Inferior parietal cortex (tissue), 1 donor: ENCODE data around the gene AFF1.

Experiments used
- DNase-seq: peaks from one replicate; pipeline ENCODE4 v3.0.0-alpha.2; 2016; ENCODE audit errors: extremely low spot score

Gene AFF1, protein sequence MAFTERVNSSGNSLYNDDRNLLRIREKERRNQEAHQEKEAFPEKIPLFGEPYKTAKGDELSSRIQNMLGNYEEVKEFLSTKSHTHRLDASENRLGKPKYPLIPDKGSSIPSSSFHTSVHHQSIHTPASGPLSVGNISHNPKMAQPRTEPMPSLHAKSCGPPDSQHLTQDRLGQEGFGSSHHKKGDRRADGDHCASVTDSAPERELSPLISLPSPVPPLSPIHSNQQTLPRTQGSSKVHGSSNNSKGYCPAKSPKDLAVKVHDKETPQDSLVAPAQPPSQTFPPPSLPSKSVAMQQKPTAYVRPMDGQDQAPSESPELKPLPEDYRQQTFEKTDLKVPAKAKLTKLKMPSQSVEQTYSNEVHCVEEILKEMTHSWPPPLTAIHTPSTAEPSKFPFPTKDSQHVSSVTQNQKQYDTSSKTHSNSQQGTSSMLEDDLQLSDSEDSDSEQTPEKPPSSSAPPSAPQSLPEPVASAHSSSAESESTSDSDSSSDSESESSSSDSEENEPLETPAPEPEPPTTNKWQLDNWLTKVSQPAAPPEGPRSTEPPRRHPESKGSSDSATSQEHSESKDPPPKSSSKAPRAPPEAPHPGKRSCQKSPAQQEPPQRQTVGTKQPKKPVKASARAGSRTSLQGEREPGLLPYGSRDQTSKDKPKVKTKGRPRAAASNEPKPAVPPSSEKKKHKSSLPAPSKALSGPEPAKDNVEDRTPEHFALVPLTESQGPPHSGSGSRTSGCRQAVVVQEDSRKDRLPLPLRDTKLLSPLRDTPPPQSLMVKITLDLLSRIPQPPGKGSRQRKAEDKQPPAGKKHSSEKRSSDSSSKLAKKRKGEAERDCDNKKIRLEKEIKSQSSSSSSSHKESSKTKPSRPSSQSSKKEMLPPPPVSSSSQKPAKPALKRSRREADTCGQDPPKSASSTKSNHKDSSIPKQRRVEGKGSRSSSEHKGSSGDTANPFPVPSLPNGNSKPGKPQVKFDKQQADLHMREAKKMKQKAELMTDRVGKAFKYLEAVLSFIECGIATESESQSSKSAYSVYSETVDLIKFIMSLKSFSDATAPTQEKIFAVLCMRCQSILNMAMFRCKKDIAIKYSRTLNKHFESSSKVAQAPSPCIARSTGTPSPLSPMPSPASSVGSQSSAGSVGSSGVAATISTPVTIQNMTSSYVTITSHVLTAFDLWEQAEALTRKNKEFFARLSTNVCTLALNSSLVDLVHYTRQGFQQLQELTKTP

DNA sequence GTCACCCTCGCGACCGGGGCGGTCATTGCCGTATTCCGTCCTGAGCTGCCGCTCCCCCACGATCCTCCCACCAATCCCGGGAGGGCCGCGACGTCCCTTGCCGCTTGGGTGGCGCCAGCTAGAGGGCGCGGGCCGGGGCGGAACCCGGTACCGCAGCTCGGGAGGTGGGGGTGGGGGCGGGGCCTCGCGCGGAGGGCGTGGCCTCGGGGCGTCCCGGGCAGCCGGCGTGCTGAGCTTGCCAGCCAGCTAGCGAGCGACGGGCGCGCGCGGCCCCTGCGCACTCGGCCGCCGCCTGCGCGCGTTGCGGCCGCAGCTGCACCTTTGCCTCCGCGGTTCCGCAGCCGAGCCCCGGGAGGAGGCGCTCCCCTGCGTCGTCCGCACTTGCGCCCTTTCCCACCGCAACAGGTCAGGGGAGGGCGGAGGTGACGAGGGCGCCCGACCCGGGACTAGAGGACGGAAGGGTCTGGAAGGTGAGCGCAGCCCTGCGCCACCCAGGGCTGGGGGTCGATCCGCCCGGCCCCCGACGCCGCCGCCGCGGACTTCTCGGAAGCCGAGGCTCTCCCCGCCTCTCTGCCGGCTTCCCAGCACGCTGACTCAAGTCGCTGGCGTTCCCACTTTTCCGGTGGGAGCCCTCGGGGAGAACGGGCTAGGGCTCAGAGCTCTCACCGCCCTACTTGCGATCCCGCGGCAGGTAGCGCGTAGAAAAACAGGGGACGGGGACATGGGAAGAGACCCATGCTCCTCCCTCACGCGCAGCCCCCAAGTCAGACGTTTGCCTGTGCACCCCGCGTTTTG, at the start of gene AFF1:
TSS of gene AFF1 (plus strand) at position 241 of the 795 bp plus-strand sequence. CDS start 13,523 bp downstream, outside the sequence.
- peak; percentile 86 for DNase-seq

- no peak for DNase-seq
Observed at GRCh38 chr4:86890790-86891189, 44.0 kb upstream of the AFF1 start.

- DNase-seq: peak; percentile 45
Observed at GRCh38 chr4:86891762-86892635, 42.8 kb upstream of the AFF1 start, which contains the start of gene C4orf36. C4orf36 (minus strand) TSS chr4:86892422; CDS start chr4:86891520, 902 bp downstream.

DNA sequence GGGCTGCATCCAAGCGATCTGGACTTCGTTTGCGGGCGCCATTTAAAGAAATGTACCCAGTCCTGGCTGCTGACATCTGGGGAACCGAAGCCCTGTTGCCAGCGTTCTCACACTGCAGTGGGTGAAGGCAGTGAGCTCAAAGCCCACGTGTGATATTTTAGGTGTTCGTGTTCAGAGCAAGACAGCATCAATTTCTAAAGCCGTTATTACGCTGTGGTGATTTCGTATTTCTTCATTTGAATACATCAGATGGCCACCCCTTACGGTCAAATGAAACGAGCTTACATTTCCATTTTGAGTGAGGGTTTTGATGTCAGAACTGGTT, 42.2 kb upstream of the AFF1 start:
- DNase-seq: peak; percentile 61

GRCh38 chr4:86893136-86893535, 41.7 kb upstream of the AFF1 start:
- no peak for DNase-seq

DNA sequence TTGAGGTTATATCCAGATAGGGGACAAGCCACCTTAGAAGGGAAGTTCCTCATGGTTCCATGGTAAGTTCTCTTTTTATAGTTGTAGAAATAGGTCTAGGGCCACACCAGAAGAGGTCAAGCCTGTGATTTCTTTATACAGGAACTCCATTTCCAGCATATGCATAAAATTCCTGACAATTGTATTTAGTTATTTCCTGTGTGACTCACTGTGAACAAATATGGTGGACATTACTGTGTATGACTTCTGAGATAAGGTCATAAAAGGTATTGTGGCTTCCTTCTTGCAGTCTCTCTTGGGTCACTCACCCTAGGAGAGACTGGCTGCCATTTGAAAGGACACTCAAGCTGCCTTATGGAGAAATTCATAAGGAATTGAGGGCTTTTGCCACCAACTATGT, 40.4 kb upstream of the AFF1 start:
- no peak for DNase-seq

DNA sequence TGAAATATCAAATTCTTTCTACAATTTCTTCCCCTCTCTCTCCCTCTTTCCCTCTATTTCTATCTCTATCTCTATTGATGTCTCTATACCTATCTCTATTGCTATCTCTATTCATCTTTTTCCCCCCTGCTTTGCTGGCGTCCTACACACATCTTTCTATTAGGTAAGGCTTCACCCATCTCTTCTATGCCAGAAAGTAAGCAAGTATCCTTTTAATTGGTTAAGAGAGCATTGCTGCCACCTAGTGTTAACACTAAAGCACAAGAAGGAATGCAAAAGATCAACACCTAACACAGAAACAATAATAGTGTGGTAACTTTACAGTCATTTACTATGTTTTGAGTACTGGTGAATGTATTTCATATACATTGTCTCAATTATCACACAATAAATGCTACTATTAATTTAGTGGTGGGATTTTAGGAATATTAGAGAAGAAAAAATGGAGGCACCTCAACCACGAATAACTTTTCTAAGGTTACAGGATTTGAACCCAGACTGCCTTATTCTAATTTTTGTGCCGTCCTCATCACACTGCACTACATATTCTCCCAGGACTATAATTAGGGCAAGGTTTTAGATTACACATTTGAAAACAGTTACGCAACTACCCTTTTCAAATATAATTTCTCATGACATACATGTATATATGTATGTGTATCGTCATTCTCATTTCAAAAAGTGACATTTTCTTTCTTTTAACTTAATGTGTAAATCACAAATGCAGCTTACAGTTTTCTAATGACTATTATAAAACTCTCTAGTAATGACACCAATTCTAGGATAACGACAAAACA, 38.9 kb upstream of the AFF1 start:
- DNase-seq: peak; percentile 93

DNA sequence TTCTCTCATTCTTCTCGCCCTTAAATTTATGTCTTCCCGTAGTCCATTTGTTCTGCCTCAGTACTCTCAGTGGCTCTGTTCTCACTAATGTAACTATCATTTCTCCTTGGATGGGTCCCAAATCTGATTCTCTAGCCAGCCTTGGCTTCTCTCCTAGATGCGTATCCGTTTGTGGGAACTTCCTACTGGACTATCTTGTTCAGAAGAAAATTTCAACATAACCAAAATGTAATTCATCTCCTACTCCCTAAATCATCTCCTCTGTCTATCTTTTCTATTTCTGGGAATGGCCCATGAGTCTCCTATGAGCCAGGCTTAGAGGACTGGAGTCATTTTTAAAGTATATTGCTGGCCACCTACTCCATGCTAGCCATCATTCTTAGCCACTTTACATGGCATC, 38.2 kb upstream of the AFF1 start:
- no peak for DNase-seq

DNA sequence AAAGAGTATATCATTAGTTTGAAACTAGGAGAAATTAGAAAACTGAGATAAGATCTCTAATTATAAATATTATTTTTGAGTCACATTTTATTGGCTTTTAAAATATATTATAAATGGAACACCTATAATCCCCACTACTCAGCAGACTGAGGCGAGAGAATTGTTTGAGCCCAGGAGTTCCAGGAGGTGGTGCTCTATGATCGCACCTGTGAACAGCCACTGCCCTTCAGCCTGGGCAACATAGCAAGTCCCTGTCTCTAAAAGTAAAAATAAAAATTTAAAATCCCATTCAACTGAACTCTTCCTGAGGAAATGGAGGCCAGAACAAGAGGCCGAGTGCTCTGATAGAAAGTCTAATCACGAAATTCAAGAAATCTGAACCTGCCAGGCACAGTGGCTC, 36.2 kb upstream of the AFF1 start:
- DNase-seq: no peak

DNA sequence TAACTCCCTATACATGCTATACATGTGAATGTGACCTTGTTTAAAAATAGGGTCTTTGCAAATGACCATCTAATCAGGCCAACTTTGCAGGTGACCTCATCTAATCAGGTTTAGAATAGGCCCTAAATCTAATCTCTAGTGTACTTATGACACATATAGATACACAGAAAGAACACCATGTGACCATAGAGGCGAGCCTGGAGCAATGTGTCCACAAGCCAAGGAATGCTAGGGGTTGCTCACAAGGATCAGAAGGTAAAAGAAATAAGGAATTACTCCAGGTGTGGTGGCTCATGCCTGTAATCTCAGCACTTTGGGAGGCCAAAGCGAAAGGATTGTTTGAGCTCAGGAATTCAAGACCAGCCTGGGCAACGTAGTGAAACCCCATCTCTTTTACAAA, 32.9 kb upstream of the AFF1 start:
- DNase-seq: no peak

- DNase-seq: no peak
Observed at GRCh38 chr4:86908251-86908657, 26.6 kb upstream of the AFF1 start.

- no peak for DNase-seq
Observed at GRCh38 chr4:86909546-86910295, 25.1 kb upstream of the AFF1 start.

DNA sequence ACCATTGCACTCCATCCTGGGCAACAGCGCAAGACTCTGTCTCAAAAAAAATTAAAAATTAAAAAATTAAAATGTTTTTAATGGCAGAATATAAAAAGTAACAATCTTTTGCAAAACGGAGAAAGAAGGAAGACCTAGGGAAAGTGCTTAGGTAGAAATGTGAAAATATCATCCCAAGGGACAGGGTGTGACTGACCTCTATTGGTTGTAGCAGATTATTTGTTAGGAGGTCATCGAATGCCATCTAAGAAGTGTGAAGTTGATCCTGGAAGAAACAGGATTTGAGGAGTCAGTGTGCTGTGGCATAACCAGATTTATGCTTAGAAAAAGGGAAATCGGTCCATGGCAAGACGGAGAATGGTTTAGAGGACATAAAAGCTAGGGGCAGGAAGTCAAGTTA, 24.4 kb upstream of the AFF1 start:
- DNase-seq: no peak

- no peak for DNase-seq
Observed at GRCh38 chr4:86910820-86911684, 23.8 kb upstream of the AFF1 start.

GRCh38 chr4:86916392-86916791, 18.4 kb upstream of the AFF1 start:
- no peak for DNase-seq

- DNase-seq: no peak
Observed at GRCh38 chr4:86917212-86918039, 17.4 kb upstream of the AFF1 start.

DNA sequence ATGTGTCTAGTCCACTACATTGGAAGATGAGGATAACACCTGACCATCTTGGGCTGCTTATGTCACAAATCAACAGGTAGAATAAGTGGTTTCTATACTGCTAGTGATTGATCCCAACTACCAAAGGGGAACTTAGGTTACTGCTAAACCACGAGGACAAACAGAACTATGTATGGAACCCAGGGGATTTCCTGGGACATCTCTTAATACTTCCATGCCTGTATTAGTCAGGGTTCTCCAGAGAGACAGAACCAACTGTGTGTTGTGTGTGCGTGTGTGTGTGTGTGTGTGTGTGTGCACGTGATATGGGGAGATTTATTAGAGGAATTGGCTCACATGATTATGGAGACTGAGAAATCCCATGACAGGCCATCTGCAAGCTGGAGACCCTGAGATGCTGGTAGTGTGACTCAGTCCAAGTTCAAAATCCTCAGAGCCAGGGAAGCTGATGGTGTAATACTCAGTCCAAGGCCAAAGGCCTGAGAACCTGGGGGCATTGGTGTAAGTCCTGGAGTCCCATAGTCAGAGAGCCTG, 16.2 kb upstream of the AFF1 start:
- no peak for DNase-seq
